ENCODE results near the gene KIAA0930.
A peak's percentile ranks its signal among the peaks of the same experiment; 100 is the strongest.

Gene KIAA0930

DNA sequence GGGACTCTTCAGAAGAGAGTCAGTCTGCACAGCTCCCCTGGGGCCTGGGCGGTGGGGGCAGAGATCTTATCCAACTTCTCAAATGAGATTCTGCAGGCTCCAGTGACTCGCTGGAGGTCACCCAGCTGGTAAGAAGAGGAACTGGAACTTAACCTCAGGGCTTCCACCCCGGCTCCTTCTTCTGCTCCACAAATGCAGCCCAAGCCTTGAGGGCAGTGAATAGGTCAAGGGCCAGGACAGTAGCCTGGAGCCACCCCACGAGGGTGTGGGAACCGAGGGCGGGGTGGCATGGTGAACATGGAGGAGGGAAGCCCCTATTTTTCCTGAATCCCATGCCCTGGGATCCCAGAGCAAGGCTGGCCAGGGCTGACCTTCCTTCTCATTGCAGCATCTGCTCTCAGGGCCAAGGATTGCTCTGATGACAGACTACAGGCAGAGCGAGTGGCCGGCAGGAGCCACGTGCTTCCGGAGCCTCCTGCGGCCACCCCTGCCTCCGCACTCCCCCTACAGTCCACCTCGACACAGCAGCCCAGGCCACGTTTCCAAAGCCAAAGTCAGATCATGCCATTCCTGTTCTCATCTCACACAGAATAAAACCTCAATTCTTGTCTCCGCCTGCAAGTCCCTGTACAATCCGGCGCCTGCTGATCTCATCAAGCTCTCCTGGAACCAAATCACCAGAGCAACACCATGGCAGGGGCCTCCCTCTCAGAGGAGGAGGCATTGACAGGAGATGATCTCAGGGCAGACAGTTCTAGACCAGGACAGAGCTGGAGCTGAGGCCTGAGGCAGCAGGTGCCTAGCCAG is 23.0 kb upstream of the KIAA0930 start:
- TF ChIP-seq FOXP2 (optimal IDR thresholded peaks at IDR 0.05; ENCODE audit: borderline replicate concordance, extremely low read depth, extremely low read length, insufficient read depth) = peak; percentile 72
- peak; percentile 67; the same call in 1 of the 2 replicates for TF ChIP-seq SIN3A (IDR thresholded peaks at IDR 0.05; ENCODE audit: borderline replicate concordance, insufficient read depth, low read length)
- TF ChIP-seq, protein P1, sequence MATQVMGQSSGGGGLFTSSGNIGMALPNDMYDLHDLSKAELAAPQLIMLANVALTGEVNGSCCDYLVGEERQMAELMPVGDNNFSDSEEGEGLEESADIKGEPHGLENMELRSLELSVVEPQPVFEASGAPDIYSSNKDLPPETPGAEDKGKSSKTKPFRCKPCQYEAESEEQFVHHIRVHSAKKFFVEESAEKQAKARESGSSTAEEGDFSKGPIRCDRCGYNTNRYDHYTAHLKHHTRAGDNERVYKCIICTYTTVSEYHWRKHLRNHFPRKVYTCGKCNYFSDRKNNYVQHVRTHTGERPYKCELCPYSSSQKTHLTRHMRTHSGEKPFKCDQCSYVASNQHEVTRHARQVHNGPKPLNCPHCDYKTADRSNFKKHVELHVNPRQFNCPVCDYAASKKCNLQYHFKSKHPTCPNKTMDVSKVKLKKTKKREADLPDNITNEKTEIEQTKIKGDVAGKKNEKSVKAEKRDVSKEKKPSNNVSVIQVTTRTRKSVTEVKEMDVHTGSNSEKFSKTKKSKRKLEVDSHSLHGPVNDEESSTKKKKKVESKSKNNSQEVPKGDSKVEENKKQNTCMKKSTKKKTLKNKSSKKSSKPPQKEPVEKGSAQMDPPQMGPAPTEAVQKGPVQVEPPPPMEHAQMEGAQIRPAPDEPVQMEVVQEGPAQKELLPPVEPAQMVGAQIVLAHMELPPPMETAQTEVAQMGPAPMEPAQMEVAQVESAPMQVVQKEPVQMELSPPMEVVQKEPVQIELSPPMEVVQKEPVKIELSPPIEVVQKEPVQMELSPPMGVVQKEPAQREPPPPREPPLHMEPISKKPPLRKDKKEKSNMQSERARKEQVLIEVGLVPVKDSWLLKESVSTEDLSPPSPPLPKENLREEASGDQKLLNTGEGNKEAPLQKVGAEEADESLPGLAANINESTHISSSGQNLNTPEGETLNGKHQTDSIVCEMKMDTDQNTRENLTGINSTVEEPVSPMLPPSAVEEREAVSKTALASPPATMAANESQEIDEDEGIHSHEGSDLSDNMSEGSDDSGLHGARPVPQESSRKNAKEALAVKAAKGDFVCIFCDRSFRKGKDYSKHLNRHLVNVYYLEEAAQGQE (IDR thresholded peaks at IDR 0.05; ENCODE audit: insufficient read depth in 1 of 2, low read depth in 2 of 2, low read length in 2 of 2) = peak; percentile 27 to 52; a peak in 1 of 4 replicates
- TF ChIP-seq POLR2AphosphoS5 (IDR thresholded peaks at IDR 0.05; ENCODE audit: low read depth, low read length) = no peak
- TF ChIP-seq TAF1 (IDR thresholded peaks at IDR 0.05; ENCODE audit: borderline replicate concordance, insufficient read depth, low read length) = no peak

DNA sequence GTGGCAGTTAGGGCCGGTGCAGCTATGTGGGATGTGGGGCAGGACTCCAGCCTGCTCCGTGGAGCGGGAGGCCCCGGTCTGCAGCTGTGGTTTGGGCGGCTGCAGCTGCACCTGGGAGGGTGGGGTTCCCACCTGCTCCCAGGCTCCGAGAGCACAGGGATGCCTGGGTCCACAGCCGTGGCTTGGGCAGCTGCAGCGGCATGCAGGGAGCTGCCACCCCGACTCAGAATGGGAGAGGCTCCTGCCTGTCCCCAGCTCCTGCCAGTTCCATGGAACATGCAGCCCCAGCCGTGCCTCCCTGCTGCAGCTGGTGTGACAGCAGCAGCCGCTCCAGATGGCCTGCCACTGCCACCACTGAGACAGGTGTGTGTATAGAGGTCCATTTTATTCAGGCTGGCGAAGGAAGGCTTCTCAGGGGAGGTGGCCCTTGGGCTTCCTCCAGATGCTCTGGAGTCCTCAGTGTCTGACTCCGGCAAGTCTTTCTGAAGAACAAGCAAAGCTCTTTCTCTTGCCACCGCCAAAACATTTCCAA is 22.3 kb upstream of the KIAA0930 start:
- TF ChIP-seq TAF1 (IDR thresholded peaks at IDR 0.05; ENCODE audit: borderline replicate concordance, insufficient read depth, low read length) = no peak
- TF ChIP-seq SIN3A (IDR thresholded peaks at IDR 0.05; ENCODE audit: borderline replicate concordance, insufficient read depth, low read length) = no peak
- no peak for TF ChIP-seq FOXP2 (optimal IDR thresholded peaks at IDR 0.05; ENCODE audit: borderline replicate concordance, extremely low read depth, extremely low read length, insufficient read depth)
- TF ChIP-seq, protein P1 (IDR thresholded peaks at IDR 0.05; ENCODE audit: insufficient read depth in 1 of 2, low read depth in 2 of 2, low read length in 2 of 2) = no peak
- TF ChIP-seq POLR2AphosphoS5 (IDR thresholded peaks at IDR 0.05; ENCODE audit: low read depth, low read length) = no peak

DNA sequence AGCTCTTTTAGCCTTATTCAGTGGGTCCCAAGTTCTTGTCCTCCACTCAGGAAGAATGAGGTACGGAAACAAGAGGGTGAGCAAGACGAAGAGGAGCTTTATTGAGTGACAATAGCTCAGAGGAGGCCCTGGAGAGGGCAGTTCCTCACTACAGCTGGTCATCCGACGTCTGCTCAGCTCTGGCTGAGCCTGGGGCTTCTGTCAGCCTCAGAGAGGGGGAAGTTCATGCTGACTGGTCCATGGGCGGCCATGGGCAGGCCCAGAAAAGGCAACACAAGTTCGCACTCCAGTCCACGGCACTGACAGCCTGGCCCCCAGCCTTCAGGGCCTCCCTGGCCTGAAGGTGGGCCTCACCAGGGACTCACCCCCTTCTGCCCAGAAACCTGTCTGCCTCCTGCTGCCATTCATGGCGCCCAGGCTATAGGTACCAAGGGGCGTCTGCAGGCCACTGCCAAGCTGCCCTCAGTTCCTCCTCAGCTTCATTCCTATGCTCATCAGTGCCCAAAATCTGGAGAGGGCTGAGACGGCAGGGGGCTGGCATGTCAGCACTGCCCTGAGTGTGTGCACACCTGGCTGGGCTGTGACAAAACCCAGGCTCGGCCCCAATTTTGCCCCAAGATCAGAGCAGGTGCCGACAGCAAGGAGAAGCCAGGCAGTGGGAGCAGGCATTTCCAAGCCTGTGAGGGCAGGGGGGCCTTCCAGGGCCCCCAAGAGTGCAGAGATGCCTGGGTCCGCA is 21.7 kb upstream of the KIAA0930 start:
- no peak for TF ChIP-seq POLR2AphosphoS5 (IDR thresholded peaks at IDR 0.05; ENCODE audit: low read depth, low read length)
- no peak for TF ChIP-seq TAF1 (IDR thresholded peaks at IDR 0.05; ENCODE audit: borderline replicate concordance, insufficient read depth, low read length)
- TF ChIP-seq FOXP2 (optimal IDR thresholded peaks at IDR 0.05; ENCODE audit: borderline replicate concordance, extremely low read depth, extremely low read length, insufficient read depth) = no peak
- TF ChIP-seq, protein P1 (IDR thresholded peaks at IDR 0.05; ENCODE audit: insufficient read depth in 1 of 2, low read depth in 2 of 2, low read length in 2 of 2) = no peak
- TF ChIP-seq SIN3A (IDR thresholded peaks at IDR 0.05; ENCODE audit: borderline replicate concordance, insufficient read depth, low read length) = no peak

DNA sequence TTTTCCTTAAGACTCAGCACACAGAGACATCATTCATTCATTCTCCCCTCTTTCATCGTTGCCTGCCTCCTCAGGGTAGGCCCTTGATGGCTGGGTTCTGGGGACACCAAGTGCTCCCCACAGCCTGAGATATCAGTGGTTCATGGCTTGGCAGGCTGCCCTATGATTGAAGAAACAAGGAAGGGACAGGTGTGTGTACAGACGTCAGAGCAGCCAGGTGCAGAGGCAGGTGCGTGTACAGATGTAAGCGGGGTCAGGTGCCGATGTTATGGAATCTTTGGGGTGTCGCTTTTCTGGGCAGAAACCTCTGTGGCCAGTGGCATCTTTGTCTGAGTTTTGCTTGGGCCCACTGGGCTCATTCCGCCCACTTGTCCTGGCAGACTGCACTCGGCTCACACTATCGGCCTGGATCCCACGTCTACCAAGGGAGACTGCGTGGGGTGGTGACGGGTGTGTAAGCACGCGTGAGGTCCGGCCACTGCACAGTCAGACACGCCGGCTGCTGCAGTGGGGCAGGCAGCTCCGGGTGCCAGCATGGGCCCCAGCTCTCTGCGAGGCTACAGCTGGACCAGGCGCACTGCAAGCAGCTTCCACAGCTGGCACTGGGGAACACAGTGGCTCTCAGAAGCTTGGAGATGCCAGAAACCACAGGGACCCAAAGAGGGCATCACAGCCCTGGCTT is 20.9 kb upstream of the KIAA0930 start:
- TF ChIP-seq FOXP2 (optimal IDR thresholded peaks at IDR 0.05; ENCODE audit: borderline replicate concordance, extremely low read depth, extremely low read length, insufficient read depth) (no peak), SIN3A (IDR thresholded peaks at IDR 0.05; ENCODE audit: borderline replicate concordance, insufficient read depth, low read length) (no peak), POLR2AphosphoS5 (IDR thresholded peaks at IDR 0.05; ENCODE audit: low read depth, low read length) (no peak)
- TF ChIP-seq, protein P1 (IDR thresholded peaks at IDR 0.05; ENCODE audit: insufficient read depth in 1 of 2, low read depth in 2 of 2, low read length in 2 of 2) = no peak
